Astrocyte (in vitro differentiated cells and primary cell): ENCODE measurements around the gene SYNGR4. TPM values are rescaled to one million over a fixed set of nuclear protein-coding genes. Genes with fewer than 3 reads are reported as not detected.
A peak's percentile ranks its signal among the peaks of the same experiment; 100 is the strongest.

Experiments
- DNase-seq: peaks from one replicate; pipeline ENCODE4 v3.0.0-alpha.2; 2010; ENCODE audit warnings: low read depth
- FAIRE-seq: peaks from 2 replicates; lab custom pipeline; 2011; peaks lifted over from hg19 to GRCh38; lab: Jason Lieb, UNC
- H2AFZ ChIP-seq: 2 replicates; pipeline ENCODE4 v1.6.0; 2012; ENCODE audit warnings: low read depth, low read length, inconsistent platforms
- H3K27ac ChIP-seq: 2 replicates; pipeline ENCODE4 v1.5.1; 2011; ENCODE audit warnings: low read depth, low read length, inconsistent platforms
- H3K27me3 ChIP-seq: 2 replicates; pipeline ENCODE4 v1.6.0; 2011; ENCODE audit warnings: low read length, inconsistent platforms; ENCODE audit not compliant: insufficient read depth
- H3K36me3 ChIP-seq: 2 replicates; pipeline ENCODE4 v1.5.1; 2011; ENCODE audit warnings: low read length, inconsistent platforms; ENCODE audit not compliant: insufficient read depth
- H3K4me1 ChIP-seq: 2 replicates; pipeline ENCODE4 v1.5.1; 2011; ENCODE audit warnings: low read length, inconsistent platforms; ENCODE audit not compliant: insufficient read depth
- H3K4me2 ChIP-seq: 2 replicates; pipeline ENCODE4 v1.6.0; 2012; ENCODE audit warnings: low read length, inconsistent platforms
- H3K4me3 ChIP-seq: 2 replicates; pipeline ENCODE4 v1.5.1; 2011; ENCODE audit warnings: low read depth, mild to moderate bottlenecking, low read length, inconsistent platforms; ENCODE audit not compliant: insufficient read depth
- H3K79me2 ChIP-seq: 2 replicates; pipeline ENCODE4 v1.6.0; 2012; ENCODE audit warnings: mild to moderate bottlenecking, low read length, inconsistent platforms; ENCODE audit not compliant: insufficient read depth
- H3K9ac ChIP-seq: 2 replicates; pipeline ENCODE4 v1.6.0; 2012; ENCODE audit warnings: mild to moderate bottlenecking, low read length, inconsistent platforms
- H3K9me3 ChIP-seq: 2 replicates; pipeline ENCODE4 v1.5.1; 2012; ENCODE audit warnings: low read depth, mild to moderate bottlenecking, low read length, inconsistent platforms; ENCODE audit not compliant: insufficient read depth
- H4K20me1 ChIP-seq: 2 replicates; pipeline ENCODE4 v1.6.0; 2012; ENCODE audit warnings: low read length, inconsistent platforms; ENCODE audit not compliant: insufficient read depth
- H3K27ac Mint-ChIP-seq: one replicate; pipeline ENCODE4 v1.8.0; 2021; ENCODE audit warnings: mild to moderate bottlenecking, mixed read lengths; ENCODE audit not compliant: unreplicated experiment
- H3K27me3 Mint-ChIP-seq: one replicate; pipeline ENCODE4 v1.8.0; 2021; ENCODE audit warnings: low read depth, mixed read lengths; ENCODE audit not compliant: unreplicated experiment
- H3K36me3 Mint-ChIP-seq: one replicate; pipeline ENCODE4 v1.8.0; 2021; ENCODE audit warnings: low read depth, mixed read lengths; ENCODE audit not compliant: unreplicated experiment
- H3K4me1 Mint-ChIP-seq: one replicate; pipeline ENCODE4 v1.8.0; 2021; ENCODE audit warnings: low read depth, mixed read lengths; ENCODE audit not compliant: unreplicated experiment
- H3K4me3 Mint-ChIP-seq: one replicate; pipeline ENCODE4 v1.8.0; 2021; ENCODE audit warnings: mild to moderate bottlenecking, moderate library complexity, mixed read lengths; ENCODE audit not compliant: unreplicated experiment
- H3K9me3 Mint-ChIP-seq: one replicate; pipeline ENCODE4 v1.8.0; 2021; ENCODE audit warnings: mild to moderate bottlenecking, mixed read lengths; ENCODE audit not compliant: unreplicated experiment
- CTCF ChIP-seq: IDR thresholded peaks from 2 replicates; pipeline ENCODE4 v1.5.1; 2011; ENCODE audit warnings: low read depth, mild to moderate bottlenecking, inconsistent platforms, low read length, moderate library complexity; ENCODE audit not compliant: insufficient read depth
- EZH2 ChIP-seq: IDR thresholded peaks from 2 replicates; pipeline ENCODE4 v1.6.1; 2012; ENCODE audit warnings: mild to moderate bottlenecking, low read length, inconsistent platforms; ENCODE audit not compliant: insufficient read depth
- total RNA-seq: library from RNA; stranded (reverse); gene quantifications from 2 replicates; pipeline ENCODE4 v1.2.1, GENCODE V29; 2021

Gene SYNGR4
- total RNA-seq, 1 donor from 2014 or later = not detected

GRCh38 chr19:48415395-48415794 is 51.2 kb downstream of the SYNGR4 start:
- Histone ChIP-seq H3K4me3 (no peak overlapping the region), H3K4me2 (peak overlapping the region; percentile 83), H3K79me2 (no peaks in the 10 kb centered on the region), H3K27me3 (no peaks in the 10 kb centered on the region), H3K4me1 (peaks cover 18% of the 10 kb centered on the region), H3K9ac (no peak overlapping the region), H3K9me3 (no peaks in the 10 kb centered on the region), H4K20me1 (no peaks in the 10 kb centered on the region), H2AFZ (no peak overlapping the region), H3K27ac (no peak overlapping the region), H3K36me3 (no peaks in the 10 kb centered on the region)
- H3K4me3 Mint-ChIP-seq = no peak overlapping the region
- no peak for FAIRE-seq
- H3K27me3 Mint-ChIP-seq = no peaks in the 10 kb centered on the region
- peak; percentile 30 for DNase-seq
- no peak overlapping the region for H3K27ac Mint-ChIP-seq
- TF ChIP-seq CTCF (no peak), EZH2 (no peak)
- H3K4me1 Mint-ChIP-seq = peaks cover 14% of the 10 kb centered on the region
- peaks cover 2% of the 10 kb centered on the region for H3K9me3 Mint-ChIP-seq
- peaks cover 12% of the 10 kb centered on the region for H3K36me3 Mint-ChIP-seq

DNA sequence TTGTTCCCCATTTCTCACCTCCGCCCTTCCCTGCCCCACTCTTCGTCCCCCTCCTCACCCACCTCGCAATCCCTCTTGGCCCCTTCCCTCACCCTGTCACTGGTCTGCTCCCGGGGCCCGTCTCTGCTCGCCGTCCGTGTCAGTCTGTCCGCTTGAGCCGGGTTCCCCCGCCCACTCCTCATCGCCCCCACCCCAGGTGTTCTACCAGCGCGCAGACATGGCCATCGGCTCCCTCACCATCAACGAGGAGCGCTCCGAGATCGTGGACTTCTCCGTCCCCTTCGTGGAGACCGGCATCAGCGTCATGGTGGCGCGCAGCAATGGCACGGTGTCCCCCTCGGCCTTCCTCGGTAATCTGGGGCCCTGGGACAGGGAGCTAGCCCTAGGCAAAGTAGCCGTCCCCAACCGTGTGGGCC is 51.6 kb downstream of the SYNGR4 start:
- Histone ChIP-seq H3K9ac (no peak overlapping the region), H3K4me1 (peaks cover 18% of the 10 kb centered on the region), H3K4me2 (peak overlapping the region; percentile 55), H3K36me3 (no peaks in the 10 kb centered on the region), H3K79me2 (no peaks in the 10 kb centered on the region), H3K27ac (no peak overlapping the region), H3K9me3 (no peaks in the 10 kb centered on the region), H4K20me1 (no peaks in the 10 kb centered on the region), H2AFZ (no peak overlapping the region), H3K4me3 (no peak overlapping the region), H3K27me3 (no peaks in the 10 kb centered on the region)
- no peak overlapping the region for H3K4me3 Mint-ChIP-seq
- TF ChIP-seq CTCF = no peak
- TF ChIP-seq EZH2 = no peak
- no peaks in the 10 kb centered on the region for H3K9me3 Mint-ChIP-seq
- no peak for FAIRE-seq
- H3K4me1 Mint-ChIP-seq = peaks cover 14% of the 10 kb centered on the region
- H3K36me3 Mint-ChIP-seq = peaks cover 12% of the 10 kb centered on the region
- no peak for DNase-seq
- no peaks in the 10 kb centered on the region for H3K27me3 Mint-ChIP-seq
- H3K27ac Mint-ChIP-seq = no peak overlapping the region

- H3K9me3 ChIP-seq = no peaks in the 10 kb centered on the region
- H3K4me2 ChIP-seq = no peak overlapping the region
- Mint-ChIP-seq H3K36me3 (peaks cover 14% of the 10 kb centered on the region), H3K4me1 (peaks cover 14% of the 10 kb centered on the region), H3K4me3 (no peak overlapping the region), H3K27ac (no peak overlapping the region), H3K27me3 (no peaks in the 10 kb centered on the region), H3K9me3 (no peaks in the 10 kb centered on the region)
- H3K4me3 ChIP-seq = no peak overlapping the region
- no peaks in the 10 kb centered on the region for H3K27me3 ChIP-seq
- TF ChIP-seq CTCF = no peak
- TF ChIP-seq EZH2 = no peak
- H3K4me1 ChIP-seq = peaks cover 18% of the 10 kb centered on the region
- no peaks in the 10 kb centered on the region for H4K20me1 ChIP-seq
- FAIRE-seq (no peak), DNase-seq (no peak)
- H3K79me2 ChIP-seq = no peaks in the 10 kb centered on the region
- no peaks in the 10 kb centered on the region for H3K36me3 ChIP-seq
- no peak overlapping the region for H2AFZ ChIP-seq
- H3K9ac ChIP-seq = no peak overlapping the region
- no peak overlapping the region for H3K27ac ChIP-seq
Measured at GRCh38 chr19:48417421-48417820, 53.3 kb downstream of the SYNGR4 start.
